Upper lobe of left lung (tissue), 6 donors: ENCODE measurements around the gene CGREF1. TPM values are rescaled to one million over a fixed set of nuclear protein-coding genes. Genes with fewer than 3 reads are reported as not detected.

Experiments used
- ATAC-seq, 2 donors: fragments of 200-7000 bp; cut with Tn5 transposase; one replicate each; pipeline ENCODE4 v1.9.1; 2022; ENCODE audit warnings: mild to moderate bottlenecking in 2 of 2, moderate library complexity in 2 of 2; ENCODE audit not compliant: low FRiP score in 2 of 2
- DNase-seq, 2 donors: peaks; one replicate each; pipeline ENCODE4 v3.0.0-alpha.2; 2019 to 2020
- H3K27ac ChIP-seq, 4 donors: fragments of 200-600 bp; sonication (generic); one replicate each; pipeline ENCODE4 v1.5.1; 2016 to 2019
- H3K27me3 ChIP-seq, 4 donors: fragments of 200-600 bp; sonication (generic); one replicate each; pipeline ENCODE4 v1.5.1; 2017 to 2019
- H3K36me3 ChIP-seq, 4 donors: fragments of 200-600 bp; sonication (generic); one replicate each; pipeline ENCODE4 v1.5.1; 2016 to 2019
- H3K4me1 ChIP-seq, 4 donors: fragments of 200-600 bp; sonication (generic); one replicate each; pipeline ENCODE4 v1.5.1; 2018 to 2019
- H3K4me3 ChIP-seq, 4 donors: fragments of 200-600 bp; sonication (generic); one replicate each; pipeline ENCODE4 v1.5.1; 2017 to 2019; ENCODE audit warnings: mild to moderate bottlenecking in 2 of 4, moderate library complexity in 1 of 4
- H3K9me3 ChIP-seq, 4 donors: fragments of 200-600 bp; sonication (generic); one replicate each; pipeline ENCODE4 v1.5.1; 2018 to 2019
- CTCF ChIP-seq, 6 experiments: fragments of 450-650 bp in 4 of 6; fragments of 200-600 bp in 2 of 6; sonication (generic) in 2 of 6; IDR thresholded peaks; one replicate each; pipeline ENCODE4 v1.5.1; 2016 to 2019; ENCODE audit warnings: antibody characterized with exemption in 6 of 6
- EP300 ChIP-seq, 4 donors: sonication (generic); formaldehyde crosslinking; IDR thresholded peaks; one replicate each; pipeline ENCODE4 v1.5.1; 2017; ENCODE audit warnings: antibody characterized with exemption in 4 of 4, control low read depth in 2 of 4
- POLR2A ChIP-seq, 4 donors: fragments of 450-650 bp; IDR thresholded peaks; one replicate each; pipeline ENCODE4 v1.5.1; 2016 to 2017; ENCODE audit warnings: antibody characterized with exemption in 4 of 4, mild to moderate bottlenecking in 2 of 4
- POLR2AphosphoS5 ChIP-seq, 2 donors: sonication (generic); formaldehyde crosslinking; IDR thresholded peaks; one replicate each; pipeline ENCODE4 v1.5.1; 2017; ENCODE audit warnings: antibody characterized with exemption in 2 of 2
- WGBS, 2 donors: methylation state at CpG; one replicate each; pipeline ENCODE4 v1.1.5; 2017 to 2018; 5-methylcytosine and 5-hydroxymethylcytosine counted together
- total RNA-seq, 6 donors: library from RNA; depleted of rRNA in 4 of 6; stranded (reverse); fragments of >200 nt in 4 of 6; gene quantifications; one replicate each; pipeline versions ENCODE4 v1.1.0 to v1.2.1, GENCODE V29; 2016 to 2021
- donor health status: DM: no; HTN: no; CAD: no; lungs with moderate emphysema.
- donor health status: DM: no; HTN: yes; CAD: no; lungs with severe emphysema.

CGREF1 gene
- total RNA-seq, 6 donors from 2014 or later: 0.79 to 1.2 (median 1.0) TPM; not detected in 3

- no peaks in the 10 kb centered on the region for H3K9me3 ChIP-seq
- H3K27me3 ChIP-seq: no peaks in the 10 kb centered on the region
- no peak for ATAC-seq
- H3K36me3 ChIP-seq: peaks cover 0 to 30% (median 25%) of the 10 kb centered on the region in 4 donors
- no peak for TF ChIP-seq CTCF (IDR thresholded peaks at IDR 0.05)
- TF ChIP-seq EP300 (IDR thresholded peaks at IDR 0.05): no peak
- TF ChIP-seq POLR2AphosphoS5 (IDR thresholded peaks at IDR 0.05): no peak
- peak in 1 of 4 donors; percentile 4 for TF ChIP-seq POLR2A (IDR thresholded peaks at IDR 0.05)
- DNase-seq: no peak
- H3K4me1 ChIP-seq: peaks cover 9 to 22% (median 13%) of the 10 kb centered on the region in 4 donors
- peak overlapping the region in 3 of 4 donors; percentile 85 to 96 (median 93) for H3K27ac ChIP-seq
- H3K4me3 ChIP-seq: peak overlapping the region in 3 of 4 donors; percentile 86 to 100 (median 87)
- WGBS, 2 donors: 56 to 92% methylated on average over 14 to 33 of the region's 33 CpGs
Measured at GRCh38 chr2:27134781-27135477, 16.0 kb upstream of the CGREF1 start.

GRCh38 chr2:27133905-27134780, 15.2 kb upstream of the CGREF1 start, which contains the start of gene PREB:
TSS of gene PREB (minus strand) at chr2:27134636. CDS start at chr2:27134421, 215 bp downstream.
- H3K27me3 ChIP-seq: no peaks in the 10 kb centered on the region
- whole genome bisulfite sequencing, 2 donors: 0% methylated on average over 2 to 49 of the region's 86 CpGs
- H3K4me1 ChIP-seq: peaks cover 9 to 22% (median 13%) of the 10 kb centered on the region in 4 donors
- TF ChIP-seq EP300 (IDR thresholded peaks at IDR 0.05) (no peak), POLR2AphosphoS5 (IDR thresholded peaks at IDR 0.05) (peak; percentile 90 to 94), POLR2A (IDR thresholded peaks at IDR 0.05) (peak in 3 of 4 donors; percentile 62 to 95 (median 80)), CTCF (IDR thresholded peaks at IDR 0.05) (peak in 1 of 6 experiments; percentile 32)
- DNase-seq (peak; percentile 96 to 100), ATAC-seq (peak; percentile 94 to 97)
- H3K27ac ChIP-seq: peak within 1 kb of the TSS; percentile 83 to 96 (median 89)
- H3K4me3 ChIP-seq: peak within 1 kb of the TSS; percentile 86 to 100 (median 92)
- no peaks in the 10 kb centered on the region for H3K9me3 ChIP-seq
- H3K36me3 ChIP-seq: peaks cover 0 to 36% (median 28%) of the 10 kb centered on the region in 4 donors

GRCh38 chr2:27133195-27133875, 14.4 kb upstream of the CGREF1 start:
- H3K27ac ChIP-seq: peak overlapping the region in 3 of 4 donors; percentile 85 to 96 (median 93)
- no peak for DNase-seq
- H3K36me3 ChIP-seq: peaks cover 0 to 36% (median 28%) of the 10 kb centered on the region in 4 donors
- WGBS, 2 donors: 44 to 46% methylated on average over 10 to 14 of the region's 14 CpGs
- ATAC-seq: no peak
- no peaks in the 10 kb centered on the region for H3K9me3 ChIP-seq
- no peaks in the 10 kb centered on the region for H3K27me3 ChIP-seq
- peaks cover 9 to 22% (median 13%) of the 10 kb centered on the region in 4 donors for H3K4me1 ChIP-seq
- TF ChIP-seq POLR2AphosphoS5 (IDR thresholded peaks at IDR 0.05): no peak
- TF ChIP-seq EP300 (IDR thresholded peaks at IDR 0.05): no peak
- no peak for TF ChIP-seq POLR2A (IDR thresholded peaks at IDR 0.05)
- TF ChIP-seq CTCF (IDR thresholded peaks at IDR 0.05): no peak
- peak overlapping the region; percentile 86 to 100 (median 92) for H3K4me3 ChIP-seq

- Histone ChIP-seq H3K4me3 (no peak overlapping the region), H3K27ac (no peak overlapping the region), H3K9me3 (no peaks in the 10 kb centered on the region), H3K4me1 (peaks cover 9 to 22% (median 13%) of the 10 kb centered on the region in 4 donors), H3K36me3 (peaks cover 0 to 36% (median 28%) of the 10 kb centered on the region in 4 donors), H3K27me3 (no peaks in the 10 kb centered on the region)
- TF ChIP-seq POLR2A (IDR thresholded peaks at IDR 0.05) (no peak), EP300 (IDR thresholded peaks at IDR 0.05) (no peak), CTCF (IDR thresholded peaks at IDR 0.05) (no peak), POLR2AphosphoS5 (IDR thresholded peaks at IDR 0.05) (no peak)
- no peak for DNase-seq
- ATAC-seq: no peak
- WGBS, 2 donors: 86 to 94% methylated on average over 4 to 9 of the region's 11 CpGs
Measured at GRCh38 chr2:27131429-27131828, 12.5 kb upstream of the CGREF1 start.
